ENCODE data around the gene CNOT6.
A peak's percentile ranks its signal among the peaks of the same experiment; 100 is the strongest.
"Not testable (repeated sequence)": the region's sequence is repeated elsewhere in the genome, so short reads cannot be mapped to it uniquely, and the experiment has no call there.

CNOT6 gene

DNA sequence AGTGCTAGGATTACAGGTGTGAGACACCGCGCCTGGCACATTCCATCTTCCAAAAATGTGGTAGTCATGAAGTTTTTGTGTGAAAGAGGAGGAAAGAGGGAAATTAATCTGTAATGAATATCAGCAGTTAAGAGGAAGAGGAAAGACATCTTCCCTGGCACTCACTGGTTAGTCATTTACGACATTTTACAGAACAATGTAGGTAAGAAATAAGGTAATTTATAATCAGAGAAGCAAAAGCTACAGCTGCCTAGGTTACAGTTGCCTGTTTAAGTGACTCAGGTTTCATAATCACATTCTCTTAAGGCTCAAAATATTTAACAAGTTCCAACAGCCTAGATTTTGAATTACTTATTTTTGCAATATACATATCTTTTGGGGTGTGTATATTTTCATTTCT is 26.9 kb downstream of the CNOT6 start:
- H3K4me3 ChIP-seq (ENCODE audit: low read length): no peak overlapping the region
- TF ChIP-seq ZNF274 (IDR thresholded peaks at IDR 0.05; ENCODE audit: low read depth, low read length): no peak

GRCh38 chr5:180521591-180521990 is 27.4 kb downstream of the CNOT6 start:
- H3K4me3 ChIP-seq (ENCODE audit: low read length): no peak overlapping the region
- no peak for TF ChIP-seq ZNF274 (IDR thresholded peaks at IDR 0.05; ENCODE audit: low read depth, low read length)

DNA sequence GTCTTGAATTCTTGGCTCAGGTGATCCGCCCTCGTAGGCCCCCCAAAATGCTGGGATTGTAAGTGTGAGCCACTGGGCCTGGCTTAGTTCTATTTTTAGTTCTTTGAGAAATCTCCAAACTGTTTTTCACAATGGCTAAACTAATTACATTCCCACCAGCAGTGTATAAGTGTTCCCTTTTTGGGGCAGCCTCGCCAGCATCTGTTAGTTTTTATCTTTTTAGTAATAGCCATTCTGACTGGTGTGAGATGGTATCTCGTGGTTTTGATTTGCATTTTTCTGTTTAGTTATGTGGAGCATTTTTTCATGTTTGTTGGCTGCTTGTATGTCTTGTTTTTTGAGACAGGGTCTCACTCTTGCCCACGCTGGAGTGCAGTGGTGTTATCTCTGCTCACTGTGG is 28.2 kb downstream of the CNOT6 start:
- H3K4me3 ChIP-seq (ENCODE audit: low read length): no peak overlapping the region
- no peak for TF ChIP-seq ZNF274 (IDR thresholded peaks at IDR 0.05; ENCODE audit: low read depth, low read length)

GRCh38 chr5:180523629-180524466 is 29.7 kb downstream of the CNOT6 start:
- TF ChIP-seq ZNF274 (IDR thresholded peaks at IDR 0.05; ENCODE audit: low read depth, low read length): no peak
- H3K4me3 ChIP-seq (ENCODE audit: low read length): no peak overlapping the region; the same call in 1 of the 2 replicates

DNA sequence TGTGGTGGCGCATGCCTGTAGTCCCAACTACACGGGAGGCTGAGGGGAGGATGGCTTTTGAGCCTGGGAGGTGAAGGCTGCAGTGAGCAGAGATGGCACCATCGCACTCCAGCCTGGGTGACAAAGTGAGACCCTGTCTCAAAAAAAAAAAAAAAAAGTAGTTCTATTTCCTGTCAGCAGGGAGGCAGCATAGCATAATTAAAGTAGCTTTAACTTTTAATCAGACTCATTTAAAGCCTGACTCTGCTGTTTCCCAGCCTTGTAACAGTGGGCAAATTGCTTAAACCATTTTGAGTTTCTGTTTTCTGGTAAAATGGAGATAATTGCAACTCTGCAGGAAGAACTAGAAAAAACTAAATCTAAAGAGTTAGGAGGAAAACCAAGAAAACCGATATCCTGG is 31.2 kb downstream of the CNOT6 start:
- H3K4me3 ChIP-seq (ENCODE audit: low read length): no peak overlapping the region
- no peak for TF ChIP-seq ZNF274 (IDR thresholded peaks at IDR 0.05; ENCODE audit: low read depth, low read length)

GRCh38 chr5:180526269-180526668 is 32.1 kb downstream of the CNOT6 start:
- TF ChIP-seq ZNF274 (IDR thresholded peaks at IDR 0.05; ENCODE audit: low read depth, low read length): no peak
- H3K4me3 ChIP-seq (ENCODE audit: low read length): no peak overlapping the region

DNA sequence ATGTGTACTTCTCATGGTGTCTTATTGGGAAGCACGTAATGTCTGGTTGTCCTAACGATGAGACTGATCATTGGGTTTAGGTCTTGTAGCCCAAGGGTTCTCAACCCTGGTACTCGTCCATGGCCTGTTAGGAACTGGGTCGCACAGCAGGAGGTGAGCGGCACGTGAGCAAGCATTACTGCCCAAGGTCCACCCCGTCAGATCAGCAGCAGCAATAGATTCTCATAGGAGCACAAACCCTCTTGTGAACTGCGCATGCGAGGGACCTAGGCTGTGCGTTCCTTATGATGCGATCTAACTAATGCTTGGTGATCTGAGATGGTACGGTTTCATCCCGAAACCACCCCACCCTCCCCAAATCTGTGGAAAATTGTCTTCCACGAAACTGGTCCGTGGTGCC is 33.5 kb downstream of the CNOT6 start:
- no peak for TF ChIP-seq ZNF274 (IDR thresholded peaks at IDR 0.05; ENCODE audit: low read depth, low read length)
- H3K4me3 ChIP-seq (ENCODE audit: low read length): no peak overlapping the region

DNA sequence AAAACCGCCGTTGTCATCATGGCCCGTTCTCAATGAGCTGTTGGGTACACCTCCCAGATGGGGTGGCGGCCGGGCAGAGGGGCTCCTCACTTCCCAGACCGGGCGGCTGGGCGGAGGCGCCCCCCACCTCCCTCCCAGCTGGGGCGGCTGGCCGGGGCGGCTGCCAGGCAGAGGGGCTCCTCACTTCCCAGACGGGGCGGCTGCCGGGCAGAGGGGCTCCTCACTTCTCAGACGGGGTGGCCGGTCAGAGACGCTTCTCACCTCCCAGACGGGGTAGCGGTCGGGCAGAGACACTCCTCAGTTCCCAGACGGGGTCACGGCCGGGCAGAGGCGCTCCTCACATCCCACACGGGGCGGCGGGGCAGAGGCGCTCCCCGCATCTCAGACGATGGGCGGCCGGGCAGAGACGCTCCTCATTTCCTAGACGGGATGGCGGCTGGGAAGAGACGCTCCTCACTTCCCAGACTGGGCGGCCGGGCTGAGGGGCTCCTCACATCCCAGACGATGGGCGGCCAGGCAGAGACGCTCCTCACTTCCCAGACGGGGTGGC is 36.9 kb downstream of the CNOT6 start:
- H3K4me3 ChIP-seq (ENCODE audit: low read length): not testable (repeated sequence)

DNA sequence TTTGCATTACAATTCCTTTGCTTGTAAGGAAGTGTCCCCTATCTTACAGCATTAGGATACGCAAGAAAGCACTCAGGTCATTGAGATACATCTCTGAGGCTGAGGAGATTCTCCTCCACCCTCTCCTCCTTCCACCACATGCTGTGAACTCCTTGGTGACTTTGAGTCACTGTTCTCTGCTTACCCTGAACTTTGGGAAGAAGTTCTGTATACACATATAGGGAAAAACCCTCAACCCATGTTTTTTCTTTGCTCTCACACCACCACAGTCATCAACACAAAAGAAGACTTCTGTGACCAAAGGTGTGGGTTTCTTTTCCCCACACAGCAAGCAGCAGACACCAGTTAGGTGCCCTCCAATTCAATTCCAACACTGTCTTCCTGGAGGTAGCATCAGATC is 38.1 kb downstream of the CNOT6 start:
- TF ChIP-seq ZNF274 (IDR thresholded peaks at IDR 0.05; ENCODE audit: low read depth, low read length): no peak

DNA sequence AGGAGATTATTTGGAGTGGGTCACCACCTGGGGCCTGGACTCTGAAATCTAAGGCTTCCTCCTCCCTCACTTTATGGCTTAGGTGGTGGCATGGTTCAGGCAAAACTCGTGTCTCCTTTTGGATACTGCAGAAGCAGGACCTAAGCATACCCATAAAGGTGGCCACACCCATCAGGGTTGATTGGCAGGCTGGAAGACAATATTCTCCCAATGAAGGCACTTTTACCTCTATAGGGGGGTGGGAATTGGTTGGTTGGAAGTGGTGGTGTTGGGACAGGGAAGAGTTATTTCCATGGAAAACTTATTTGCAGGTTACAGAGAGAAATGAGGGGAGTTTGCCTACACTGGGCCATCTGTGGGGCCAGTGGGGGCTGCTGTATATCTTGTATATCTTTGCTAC is 39.7 kb downstream of the CNOT6 start:
- H3K4me3 ChIP-seq (ENCODE audit: low read length): no peak overlapping the region
- TF ChIP-seq ZNF274 (IDR thresholded peaks at IDR 0.05; ENCODE audit: low read depth, low read length): no peak

More for the DNA sequence above, 38.1 kb downstream of the CNOT6 start:
- H3K4me3 ChIP-seq (ENCODE audit: low read length): no peak overlapping the region

GRCh38 chr5:180535573-180535972 is 41.4 kb downstream of the CNOT6 start:
- H3K4me3 ChIP-seq (ENCODE audit: low read length): no peak overlapping the region
- TF ChIP-seq ZNF274 (IDR thresholded peaks at IDR 0.05; ENCODE audit: low read depth, low read length): no peak

DNA sequence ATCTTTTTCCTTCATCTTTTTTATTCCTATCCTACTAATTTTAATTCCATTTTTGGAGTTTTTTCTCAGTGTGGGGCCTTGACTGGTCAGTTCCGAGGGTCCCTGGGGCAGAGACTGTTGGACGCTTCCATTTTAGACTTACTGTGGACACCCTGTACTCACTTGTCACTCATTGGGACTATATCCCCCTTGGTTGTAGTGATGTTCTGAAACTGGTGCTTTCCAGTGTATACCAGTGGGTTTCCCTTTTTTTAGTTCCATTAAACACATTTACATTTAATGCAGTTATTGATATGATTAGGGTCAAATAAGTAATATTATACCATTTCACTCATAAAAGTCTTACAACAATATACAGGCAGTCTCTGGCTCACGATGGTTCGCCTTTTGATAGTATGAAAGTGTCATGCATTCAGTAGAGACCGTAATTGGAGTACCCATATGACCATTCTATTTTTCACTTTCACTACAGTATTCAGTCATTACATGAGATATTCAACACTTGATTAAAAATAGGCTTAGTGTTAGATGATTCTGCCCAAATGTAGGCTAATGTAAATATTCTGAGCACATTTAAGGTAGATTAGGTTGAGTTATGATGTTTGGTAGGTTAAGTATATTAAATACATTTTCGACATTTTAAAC is 46.0 kb downstream of the CNOT6 start:
- no peak for TF ChIP-seq ZNF274 (IDR thresholded peaks at IDR 0.05; ENCODE audit: low read depth, low read length)
- peak overlapping the region; percentile 41; the same call in 1 of the 2 replicates for H3K4me3 ChIP-seq (ENCODE audit: low read length)

GRCh38 chr5:180541710-180542109 is 47.5 kb downstream of the CNOT6 start:
- TF ChIP-seq ZNF274 (IDR thresholded peaks at IDR 0.05; ENCODE audit: low read depth, low read length): no peak
- H3K4me3 ChIP-seq (ENCODE audit: low read length): no peak overlapping the region

DNA sequence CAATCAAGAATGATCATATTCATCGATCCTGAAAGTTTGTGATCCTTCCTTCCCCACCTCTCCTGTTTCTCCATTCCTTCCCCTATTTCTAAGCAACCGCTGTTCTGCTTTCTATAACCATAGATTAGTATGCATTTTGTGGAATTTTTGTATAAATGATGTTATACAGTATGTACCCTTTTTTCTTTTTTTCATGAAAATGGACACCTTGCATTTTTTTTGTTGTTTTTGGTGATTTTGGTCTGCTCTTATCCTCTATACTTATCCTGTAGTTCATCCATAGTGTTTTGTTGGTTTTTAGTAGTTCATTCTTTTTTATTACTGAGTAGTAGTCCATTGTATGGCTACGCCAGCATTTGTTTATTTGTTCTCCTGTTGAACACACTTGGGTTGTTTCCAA is 51.1 kb downstream of the CNOT6 start:
- no peak overlapping the region for H3K4me3 ChIP-seq (ENCODE audit: low read length)
- no peak for TF ChIP-seq ZNF274 (IDR thresholded peaks at IDR 0.05; ENCODE audit: low read depth, low read length)

- TF ChIP-seq ZNF274 (IDR thresholded peaks at IDR 0.05; ENCODE audit: low read depth, low read length): no peak
- no peak overlapping the region for H3K4me3 ChIP-seq (ENCODE audit: low read length)
Measured at GRCh38 chr5:180548563-180548962, 54.4 kb downstream of the CNOT6 start.

Measured in GM08714 (cell line).